Measurements from ENCODE around the gene DLG2. TPM values are rescaled to one million over a fixed set of nuclear protein-coding genes. Genes with fewer than 3 reads are reported as not detected.
"Not testable (repeated sequence)": the region's sequence is repeated elsewhere in the genome, so short reads cannot be mapped to it uniquely, and the experiment has no call there.

Gene DLG2
- polyA plus RNA-seq, 5 donors: 5.1 to 13.2 (median 8.4) TPM

DNA sequence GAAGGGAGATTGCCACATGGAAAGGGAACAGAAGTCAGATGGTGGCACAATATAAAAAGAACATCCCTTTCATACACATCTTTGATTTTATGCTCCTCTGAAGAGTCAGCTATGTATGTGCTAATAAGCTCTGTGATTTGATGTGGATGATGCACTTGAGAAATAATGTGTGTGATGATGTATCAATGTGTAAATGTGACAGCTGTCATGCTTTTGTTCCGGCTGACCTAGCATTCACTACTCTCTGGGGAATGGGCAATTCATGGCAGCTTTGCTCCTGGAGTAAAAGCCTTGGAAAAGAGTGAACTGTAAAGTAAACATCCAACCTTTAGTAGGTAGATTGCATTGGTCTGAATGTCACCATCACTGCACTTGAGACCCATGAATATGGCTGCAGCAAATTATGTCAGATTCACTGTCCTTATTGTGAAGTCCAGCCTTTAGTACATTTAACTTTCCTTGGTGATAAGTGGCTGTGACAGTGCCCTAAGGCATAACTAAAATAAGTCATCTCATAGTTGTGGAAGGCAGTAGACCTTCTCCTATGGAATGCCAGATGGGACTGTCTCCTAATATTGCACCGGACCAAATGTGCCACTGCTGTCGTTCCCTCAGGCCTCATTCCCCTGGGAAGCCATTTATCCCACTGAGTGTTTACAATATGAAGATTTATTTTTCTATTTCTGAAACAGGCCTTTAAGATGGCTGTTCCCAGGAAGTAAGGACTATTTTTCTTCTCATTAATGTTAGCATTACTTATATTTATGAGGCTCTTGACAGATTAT, 2162.8 kb downstream of the DLG2 start:
- no peak for DNase-seq

DNA sequence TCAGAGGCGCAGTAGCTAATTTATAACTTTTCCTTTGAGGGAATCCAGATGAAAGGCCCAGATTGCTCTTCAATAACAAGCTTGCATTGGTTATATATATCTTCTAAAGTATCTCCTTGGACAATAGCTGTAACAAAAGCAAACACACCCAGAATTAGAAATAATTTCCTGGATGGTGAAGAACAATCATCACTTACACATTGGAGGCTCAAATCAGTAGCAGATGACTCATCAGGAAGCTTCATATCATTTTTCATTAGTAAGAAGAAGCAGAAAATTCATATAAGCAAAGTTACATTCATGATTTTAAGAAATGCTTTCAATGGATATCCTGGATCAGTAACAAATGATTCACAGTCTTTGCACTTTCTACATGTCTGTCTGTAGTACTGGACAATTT, 2167.3 kb downstream of the DLG2 start:
- DNase-seq: no peak

DNA sequence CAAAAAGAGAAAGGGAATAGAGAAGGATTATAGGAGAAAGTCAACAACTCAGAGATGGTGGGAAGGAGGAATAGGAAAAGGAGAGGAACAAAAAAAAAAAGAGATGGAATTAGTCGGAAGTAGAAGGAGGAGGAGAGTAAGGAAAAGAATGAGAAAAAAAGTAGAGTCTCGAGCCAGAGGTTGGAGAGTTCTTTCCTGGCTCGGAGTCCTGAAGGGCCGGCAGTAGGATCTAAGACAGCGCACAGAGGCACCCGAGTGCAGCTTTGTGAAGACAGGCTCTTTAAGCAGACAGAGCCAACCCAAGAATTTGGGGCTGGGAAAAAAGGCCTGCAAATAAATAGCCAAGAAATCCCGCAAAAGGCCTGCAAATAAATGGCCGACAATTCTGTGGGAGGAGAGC, 2170.6 kb downstream of the DLG2 start:
- DNase-seq: no peak

DNA sequence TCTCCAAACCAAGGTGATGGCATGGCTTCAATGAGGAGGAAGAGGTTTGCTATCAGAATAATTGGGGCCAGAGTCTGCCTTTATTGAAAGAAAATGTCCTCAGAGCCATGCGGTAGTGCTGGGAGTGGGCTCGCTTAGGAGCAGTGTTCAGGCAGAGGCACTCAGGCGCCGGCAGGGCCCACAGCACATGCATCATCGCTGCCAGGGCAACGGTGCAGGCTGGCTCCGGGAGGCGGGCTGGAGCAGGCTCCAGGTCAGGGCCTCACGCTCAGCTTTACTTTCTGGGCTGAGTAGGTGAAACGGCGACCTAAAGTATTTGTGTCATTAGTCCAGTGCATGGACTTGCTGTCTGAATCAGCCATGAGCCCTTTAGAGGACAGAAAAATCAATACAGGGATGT, 2171.1 kb downstream of the DLG2 start:
- no peak for DNase-seq

DNA sequence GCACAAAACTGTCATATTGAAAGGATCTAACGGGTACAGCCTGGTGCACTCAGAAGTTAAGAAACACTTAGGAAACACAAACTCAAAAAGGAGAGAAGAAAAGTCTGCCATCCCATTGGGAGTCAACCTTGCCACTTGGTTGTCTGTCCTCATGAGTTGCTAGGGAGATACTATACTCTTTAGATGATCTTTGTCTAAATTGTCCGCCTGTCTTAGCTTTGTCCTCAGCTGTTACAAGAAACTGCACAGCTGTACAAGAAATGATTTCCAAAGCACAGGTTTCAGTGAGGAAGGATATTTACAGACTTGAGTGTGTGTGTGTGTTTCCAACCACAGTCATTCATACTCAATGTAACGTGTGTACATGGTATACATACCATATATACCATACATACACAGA, 2171.8 kb downstream of the DLG2 start:
- DNase-seq: peak in 1 of 2 donors; percentile 18

DNA sequence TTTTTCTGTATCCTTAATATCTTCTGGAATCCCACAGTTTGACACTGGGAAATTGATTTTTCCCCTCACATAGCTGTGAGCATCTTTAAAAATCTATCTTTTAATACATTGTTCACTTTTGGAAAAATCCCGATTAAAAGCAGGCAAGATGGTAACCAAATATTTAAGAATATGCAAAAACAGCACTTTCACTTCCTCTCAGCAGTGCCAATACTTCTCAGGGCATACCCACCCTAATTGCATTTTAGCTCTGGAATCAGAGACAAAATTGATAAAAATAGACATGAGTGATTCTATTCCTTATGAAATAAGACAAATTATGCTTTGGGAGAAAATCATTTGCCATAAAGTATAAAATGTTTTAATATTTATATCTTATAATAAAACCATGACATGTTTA, 2172.5 kb downstream of the DLG2 start:
- no peak for DNase-seq

DNA sequence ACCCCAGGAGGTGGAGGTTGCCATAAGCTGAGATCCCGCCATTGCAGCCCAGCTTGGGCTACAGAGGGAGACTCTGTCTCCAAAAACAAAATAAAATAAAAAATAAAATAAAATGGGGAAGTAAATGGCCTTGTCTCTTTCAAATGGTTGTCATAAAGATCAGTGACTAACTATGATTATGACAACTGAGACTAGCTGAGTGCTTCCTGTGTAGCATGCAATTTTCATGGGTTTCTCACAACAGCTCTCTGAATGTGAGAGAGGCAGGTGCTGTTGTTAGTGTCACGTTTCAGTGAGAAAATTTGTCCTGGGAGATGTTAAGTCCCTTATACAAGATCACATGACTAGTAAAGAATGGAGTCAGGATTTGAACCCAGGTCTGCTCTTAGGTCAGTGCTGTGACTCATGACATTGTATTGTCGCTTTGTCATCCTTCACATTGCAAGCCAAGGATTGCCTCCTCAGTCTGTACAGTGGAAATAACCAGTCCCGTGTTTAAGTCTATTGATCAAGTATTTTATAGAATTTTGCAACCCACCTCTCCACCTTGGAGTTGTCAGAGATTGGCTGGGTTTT, 2177.7 kb downstream of the DLG2 start:
- no peak for DNase-seq

DNA sequence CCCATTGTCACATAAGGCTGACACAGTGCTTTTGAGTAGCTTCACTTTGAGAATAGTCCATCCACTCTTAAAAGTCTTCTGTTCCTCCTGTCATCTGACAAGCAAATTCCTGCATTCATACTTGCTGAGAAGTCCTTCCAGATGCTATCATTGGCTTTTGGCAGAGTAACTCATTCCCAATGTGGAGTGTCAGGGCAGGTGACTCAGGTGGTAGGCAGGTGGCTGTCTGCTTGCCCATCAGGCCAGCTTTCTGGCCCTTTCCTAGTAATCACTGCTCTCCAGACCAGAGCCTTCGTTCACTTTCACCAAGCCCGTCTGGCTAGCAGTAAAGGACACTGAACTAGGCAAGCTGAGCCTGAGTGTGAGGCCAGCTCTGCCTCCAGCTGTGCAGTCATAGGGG, 2178.5 kb downstream of the DLG2 start:
- no peak for DNase-seq

DNA sequence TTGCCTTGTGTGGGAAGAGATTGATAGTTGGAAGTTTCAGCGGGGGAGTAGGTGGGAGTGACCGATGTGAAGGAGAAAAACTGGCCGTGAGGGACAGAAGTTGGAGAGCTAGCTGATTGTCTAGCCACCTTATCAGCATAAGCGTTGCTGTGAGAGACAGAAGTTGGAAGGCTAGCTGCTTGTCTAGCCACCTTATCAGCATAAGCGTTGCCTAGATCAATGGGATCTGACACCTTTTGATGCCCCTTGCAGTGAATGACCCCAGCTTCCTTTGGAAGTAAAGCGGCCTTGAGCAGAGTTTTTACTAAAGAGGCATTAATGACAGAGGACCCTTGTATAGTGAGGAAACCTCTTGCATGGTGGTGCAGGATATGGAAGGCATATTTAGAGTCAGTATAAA, 2183.3 kb downstream of the DLG2 start:
- DNase-seq: not testable (repeated sequence)

DNA sequence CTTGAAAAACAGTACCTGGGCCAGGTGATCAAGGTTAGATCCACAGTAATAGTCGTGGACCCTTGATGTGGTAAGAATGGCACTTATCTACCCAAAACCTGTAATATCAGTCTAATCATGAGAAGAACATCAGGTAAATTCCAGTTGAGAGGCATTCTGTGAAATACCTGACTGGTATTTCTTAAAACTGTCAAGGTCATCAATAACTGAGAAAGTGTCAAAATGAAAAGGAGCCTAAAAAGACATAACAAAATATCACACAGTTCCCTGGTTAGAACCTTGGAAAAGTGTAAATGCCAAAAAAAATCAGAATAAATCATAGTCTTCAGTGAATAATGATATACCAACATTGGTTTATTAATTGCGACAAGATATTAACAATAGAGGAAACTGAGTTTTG, 2185.5 kb downstream of the DLG2 start:
- no peak for DNase-seq

DNA sequence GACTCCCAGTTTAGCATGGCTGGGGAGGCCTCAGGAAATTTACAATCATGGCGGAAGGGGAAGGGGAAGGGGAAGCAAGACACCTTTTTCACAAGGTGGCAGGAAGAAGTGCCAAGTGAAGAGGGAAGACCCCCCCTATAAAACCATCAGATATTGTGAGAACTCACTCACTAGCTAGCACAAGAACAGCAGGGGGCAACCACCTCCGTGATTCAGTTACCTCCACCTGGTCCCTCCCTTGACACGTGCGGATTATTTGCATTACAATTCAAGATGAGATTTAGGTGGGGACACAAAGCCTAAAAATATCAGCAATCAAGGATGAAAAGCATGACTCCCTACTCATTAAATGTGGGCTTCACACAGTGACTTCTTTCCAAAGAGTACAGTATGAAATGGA, 2186.0 kb downstream of the DLG2 start:
- DNase-seq: no peak

DNA sequence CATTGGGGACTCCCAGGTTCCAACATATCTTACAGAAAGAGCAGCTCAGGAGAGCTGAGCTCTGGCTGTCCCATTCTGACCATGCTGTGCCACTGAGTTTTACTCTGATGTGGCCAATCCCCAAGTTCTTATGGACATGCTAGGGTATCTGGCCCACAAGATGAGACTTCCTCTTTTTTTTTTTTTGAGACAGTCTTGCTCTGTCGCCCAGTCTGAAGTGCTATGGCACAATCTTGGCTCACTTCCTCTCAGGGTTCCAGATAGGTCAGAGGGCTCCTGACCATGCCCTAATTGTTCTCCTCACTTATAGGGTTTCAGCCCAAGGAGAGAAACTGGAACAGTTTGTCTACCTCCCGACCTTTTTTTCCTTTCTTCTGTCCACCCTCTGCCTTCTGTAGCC, 2188.7 kb downstream of the DLG2 start:
- no peak for DNase-seq

DNA sequence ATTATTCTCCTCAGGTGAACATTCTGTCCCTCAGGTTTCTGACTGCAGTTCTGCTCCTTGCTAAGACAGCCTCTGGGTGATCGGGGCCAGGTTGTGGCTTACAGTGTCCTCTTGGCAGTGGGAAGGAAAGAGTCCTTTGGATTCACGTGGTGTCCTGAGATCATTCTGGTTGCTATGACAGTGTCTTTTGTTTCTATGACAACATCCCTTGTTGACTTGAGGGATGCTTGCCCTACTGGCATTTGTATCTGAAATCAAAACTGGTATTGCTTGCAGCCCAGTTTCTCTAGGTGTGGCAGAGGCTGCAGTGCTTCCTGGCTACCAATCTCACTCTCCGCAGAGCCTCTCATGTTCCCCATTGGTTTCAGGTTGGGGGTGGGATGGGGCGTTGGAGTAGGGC, 2189.2 kb downstream of the DLG2 start:
- DNase-seq: no peak

DNA sequence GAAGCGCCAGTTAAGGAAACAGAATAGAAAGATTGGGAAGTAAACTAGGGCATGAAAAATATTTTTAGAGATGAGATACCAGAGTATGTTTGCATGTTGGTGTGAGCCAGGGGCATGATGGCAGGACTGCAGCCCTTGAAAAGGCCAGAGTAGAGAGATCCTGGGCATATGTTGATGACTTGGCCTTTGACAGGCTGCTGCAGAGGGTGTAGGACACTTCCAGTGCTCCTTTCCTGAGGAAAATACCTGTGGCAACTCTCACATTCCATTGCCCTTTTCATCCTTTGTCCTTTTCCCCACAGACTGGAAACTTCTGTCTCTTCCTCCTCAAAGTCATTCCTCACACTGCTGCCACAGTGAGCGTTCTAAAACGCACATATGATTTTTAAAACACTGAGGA, 2190.3 kb downstream of the DLG2 start:
- no peak for DNase-seq

DNA sequence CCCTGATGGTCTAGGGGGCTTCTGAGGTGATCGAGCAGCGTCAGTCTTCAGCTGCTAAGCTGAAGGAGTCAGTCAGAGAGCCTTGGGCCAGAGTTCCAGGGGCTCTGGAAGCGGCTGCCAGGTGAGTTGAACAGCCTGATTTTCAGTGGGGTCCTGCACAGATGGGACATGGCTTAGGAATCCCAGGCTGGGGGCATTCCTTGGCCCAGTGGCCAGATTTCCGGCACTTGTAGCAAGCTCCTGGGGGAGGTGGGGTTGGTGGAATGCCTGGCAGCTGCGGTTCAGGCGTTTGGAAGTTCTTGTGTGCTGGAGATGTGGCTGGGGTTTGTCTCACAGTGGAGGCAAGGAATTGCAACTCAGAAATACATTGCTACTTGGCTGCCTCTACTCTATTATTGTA, 2192.3 kb downstream of the DLG2 start:
- DNase-seq: not testable (repeated sequence)

DNA sequence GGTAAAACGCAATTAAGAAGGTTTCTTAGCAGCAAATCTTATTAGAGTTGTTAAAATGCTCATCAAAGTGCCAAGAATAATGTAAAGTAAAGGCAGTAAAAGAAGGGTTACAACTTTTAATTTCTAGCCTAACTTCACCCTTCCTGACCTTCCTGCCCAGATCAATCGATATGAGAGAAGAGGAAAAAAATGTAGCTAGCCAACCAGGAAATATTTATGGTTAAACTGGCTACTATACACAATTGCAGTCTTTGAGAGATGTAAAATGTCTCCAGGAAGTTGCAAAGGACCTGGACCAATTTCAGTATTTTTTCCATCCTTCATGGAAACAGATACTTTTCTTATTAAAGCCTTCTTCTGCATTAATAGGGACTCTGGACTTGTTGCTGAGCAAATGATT, 2199.2 kb downstream of the DLG2 start:
- no peak for DNase-seq

DNA sequence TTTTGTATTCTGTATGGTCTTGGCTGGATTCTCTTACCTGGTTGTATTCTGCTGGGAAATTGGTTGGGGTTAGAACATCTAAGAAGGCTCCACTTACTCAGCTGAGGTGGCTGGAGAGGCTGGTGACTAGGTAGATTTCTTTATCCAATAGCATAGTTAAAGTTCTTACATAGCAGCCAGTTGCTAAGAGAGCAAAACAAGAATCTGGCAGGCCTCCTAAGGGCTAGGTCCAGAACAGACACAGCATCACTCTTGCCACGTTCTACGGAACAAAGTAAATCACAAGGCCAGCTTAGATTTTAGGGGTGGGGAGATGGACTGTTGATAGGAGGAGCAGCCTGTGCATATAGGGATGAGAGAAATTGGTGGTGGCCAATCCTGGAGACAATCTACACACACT, 2199.6 kb downstream of the DLG2 start:
- no peak for DNase-seq

DNA sequence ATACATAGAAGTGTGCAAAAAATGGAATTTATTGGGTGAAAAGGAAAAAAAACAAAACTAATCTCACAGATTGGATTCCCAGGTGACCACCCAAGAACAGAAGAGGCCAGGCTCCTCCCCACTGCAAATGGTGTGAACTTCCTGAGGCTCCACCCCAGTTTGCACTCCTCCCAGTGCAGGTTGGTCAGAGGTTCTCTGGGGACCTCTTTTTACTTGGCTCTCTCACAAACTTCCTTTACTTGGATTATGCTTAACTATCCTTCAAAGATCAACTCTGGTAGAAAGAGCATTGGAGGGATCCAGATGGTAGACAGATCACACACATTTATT, 2202.0 kb downstream of the DLG2 start:
- no peak for DNase-seq

DNA sequence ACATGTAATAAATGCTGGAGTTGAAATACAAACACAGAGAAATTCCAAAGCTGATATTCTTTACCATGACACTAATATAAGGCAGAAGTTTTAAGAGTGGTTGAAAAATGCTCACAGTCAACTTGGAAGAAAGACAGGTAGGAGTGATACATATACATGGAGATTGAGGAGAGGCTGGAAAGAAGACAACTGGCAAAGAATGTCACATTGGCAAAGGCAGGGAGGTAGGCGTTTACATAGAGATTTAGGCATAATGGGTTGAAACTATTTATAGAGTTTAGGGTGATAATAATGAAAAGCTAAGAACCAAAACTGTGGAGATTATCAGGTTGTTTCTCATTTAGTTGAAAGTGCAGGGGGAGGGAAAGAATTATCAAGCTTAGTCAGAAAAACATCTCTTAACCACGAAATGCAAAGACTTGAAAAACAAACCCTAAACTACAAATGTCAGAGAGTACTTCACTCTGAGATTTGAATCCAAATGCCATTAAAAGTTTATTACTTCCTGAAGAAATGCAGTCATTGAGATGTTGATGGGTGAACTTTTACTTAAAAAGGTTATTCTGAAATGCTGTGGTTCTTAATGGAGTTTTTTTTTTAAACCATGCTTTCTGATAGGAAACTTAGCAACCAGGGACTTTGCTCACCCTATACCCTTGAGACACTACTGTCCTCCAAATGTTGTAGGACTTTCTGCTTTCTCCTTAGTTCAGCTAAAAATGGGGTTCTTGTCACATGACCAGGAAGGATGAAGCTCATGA, 2202.6 kb downstream of the DLG2 start:
- no peak for DNase-seq

DNA sequence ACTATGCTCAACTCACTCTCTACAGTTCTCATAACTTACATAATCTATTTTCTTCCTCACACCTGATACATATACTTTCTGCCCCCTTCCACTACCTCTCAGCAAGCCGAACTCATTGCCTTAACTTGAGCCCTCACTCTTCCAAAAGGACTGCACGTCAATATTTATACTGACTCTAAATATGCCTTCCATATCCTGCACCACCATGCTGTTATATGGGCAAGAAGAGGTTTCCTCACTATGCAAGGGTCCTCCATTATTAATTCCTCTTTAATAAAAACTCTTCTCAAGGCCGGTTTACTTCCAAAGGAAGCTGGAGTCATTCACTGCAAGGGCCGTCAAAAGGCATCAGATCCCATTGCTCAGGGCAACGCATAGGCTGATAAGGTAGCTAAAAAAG, 2204.5 kb downstream of the DLG2 start:
- not testable (repeated sequence) for DNase-seq

DNA sequence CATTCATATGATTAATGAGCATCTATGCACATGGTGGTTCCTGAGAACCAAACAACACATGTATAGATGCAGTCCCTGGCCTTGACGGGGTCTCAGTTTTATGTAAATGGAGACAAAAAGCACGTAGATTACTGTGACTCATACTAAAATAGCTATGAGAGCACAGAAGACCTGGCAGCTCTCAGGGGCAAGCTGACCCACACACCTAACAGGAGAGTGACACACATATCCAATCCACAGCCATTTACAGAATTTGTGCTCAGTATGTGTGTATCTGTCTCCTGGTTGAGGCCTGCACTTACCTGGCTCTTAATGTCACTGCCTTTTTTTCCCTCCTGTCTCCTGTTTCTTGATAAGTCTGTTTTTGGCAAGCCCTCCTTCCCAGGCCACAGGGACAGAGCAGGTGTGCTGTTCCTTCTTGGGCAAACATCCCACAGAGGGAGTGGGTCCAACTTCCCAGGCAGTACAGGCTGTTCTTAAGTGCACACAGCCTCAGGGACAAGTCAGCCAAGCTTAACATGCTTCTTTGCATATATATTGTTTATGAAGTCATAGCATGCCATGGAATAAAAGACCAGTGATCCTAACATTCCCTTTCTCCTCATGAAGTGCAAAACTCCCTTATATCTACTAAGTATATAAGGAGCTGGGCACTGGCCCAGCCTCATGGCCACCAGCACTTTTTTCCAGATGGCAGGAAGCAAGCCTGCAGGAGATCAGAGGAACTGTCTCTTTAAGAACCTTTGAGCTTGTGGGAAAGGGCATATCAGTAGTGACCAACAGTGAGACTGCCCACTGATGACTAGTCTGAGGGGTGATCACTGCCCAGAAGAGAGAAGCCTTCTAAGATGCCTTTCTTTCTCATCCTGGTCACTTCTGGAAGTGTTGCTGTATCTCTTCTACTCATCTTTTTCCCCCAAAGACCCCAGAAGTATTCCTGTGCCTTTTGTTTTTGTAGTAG, 2216.3 kb downstream of the DLG2 start:
- no peak for DNase-seq

DNA sequence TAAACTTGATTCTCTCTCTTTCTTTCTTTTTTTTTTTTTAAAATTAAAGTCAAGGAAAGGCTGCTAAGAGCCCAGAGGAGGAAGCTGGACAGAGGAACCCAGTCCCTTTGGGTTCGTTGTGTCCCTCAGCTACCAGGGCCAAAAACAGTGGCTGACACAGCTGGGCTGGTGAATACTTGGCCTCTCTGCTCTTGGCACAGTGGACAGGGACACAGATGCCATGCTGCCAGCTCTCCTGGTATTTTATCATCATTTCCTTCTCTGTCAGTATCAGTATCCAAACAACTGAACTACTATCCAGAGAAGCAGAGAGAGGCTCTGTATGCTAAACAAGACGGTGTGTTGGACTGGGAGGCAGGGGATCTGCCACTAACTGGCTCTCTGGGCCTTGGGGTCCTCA, 2217.3 kb downstream of the DLG2 start:
- DNase-seq: no peak
